GM12872 (cell line): ENCODE data around the gene MFAP3L.

ENCODE experiments used
- TF ChIP-seq, protein P1 (sequence below): IDR thresholded peaks from 3 replicates; pipeline ENCODE4 v1.5.1; 2011; ENCODE audit warnings: low read depth, mild to moderate bottlenecking, low read length, moderate library complexity; ENCODE audit not compliant: insufficient read depth

The MFAP3L gene

GRCh38 chr4:170017252-170017651 is 8.9 kb downstream of the MFAP3L start:
- TF ChIP-seq, protein P1, sequence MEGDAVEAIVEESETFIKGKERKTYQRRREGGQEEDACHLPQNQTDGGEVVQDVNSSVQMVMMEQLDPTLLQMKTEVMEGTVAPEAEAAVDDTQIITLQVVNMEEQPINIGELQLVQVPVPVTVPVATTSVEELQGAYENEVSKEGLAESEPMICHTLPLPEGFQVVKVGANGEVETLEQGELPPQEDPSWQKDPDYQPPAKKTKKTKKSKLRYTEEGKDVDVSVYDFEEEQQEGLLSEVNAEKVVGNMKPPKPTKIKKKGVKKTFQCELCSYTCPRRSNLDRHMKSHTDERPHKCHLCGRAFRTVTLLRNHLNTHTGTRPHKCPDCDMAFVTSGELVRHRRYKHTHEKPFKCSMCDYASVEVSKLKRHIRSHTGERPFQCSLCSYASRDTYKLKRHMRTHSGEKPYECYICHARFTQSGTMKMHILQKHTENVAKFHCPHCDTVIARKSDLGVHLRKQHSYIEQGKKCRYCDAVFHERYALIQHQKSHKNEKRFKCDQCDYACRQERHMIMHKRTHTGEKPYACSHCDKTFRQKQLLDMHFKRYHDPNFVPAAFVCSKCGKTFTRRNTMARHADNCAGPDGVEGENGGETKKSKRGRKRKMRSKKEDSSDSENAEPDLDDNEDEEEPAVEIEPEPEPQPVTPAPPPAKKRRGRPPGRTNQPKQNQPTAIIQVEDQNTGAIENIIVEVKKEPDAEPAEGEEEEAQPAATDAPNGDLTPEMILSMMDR, result no peak

- TF ChIP-seq, protein P1, result no peak
These were observed 10.9 kb downstream of the MFAP3L start for GRCh38 chr4:170015285-170015684.

GRCh38 chr4:170014359-170015011 is 11.7 kb downstream of the MFAP3L start:
- TF ChIP-seq, protein P1, result no peak

- TF ChIP-seq, protein P1, result no peak
These were observed 13.6 kb downstream of the MFAP3L start for GRCh38 chr4:170012629-170012958.

DNA sequence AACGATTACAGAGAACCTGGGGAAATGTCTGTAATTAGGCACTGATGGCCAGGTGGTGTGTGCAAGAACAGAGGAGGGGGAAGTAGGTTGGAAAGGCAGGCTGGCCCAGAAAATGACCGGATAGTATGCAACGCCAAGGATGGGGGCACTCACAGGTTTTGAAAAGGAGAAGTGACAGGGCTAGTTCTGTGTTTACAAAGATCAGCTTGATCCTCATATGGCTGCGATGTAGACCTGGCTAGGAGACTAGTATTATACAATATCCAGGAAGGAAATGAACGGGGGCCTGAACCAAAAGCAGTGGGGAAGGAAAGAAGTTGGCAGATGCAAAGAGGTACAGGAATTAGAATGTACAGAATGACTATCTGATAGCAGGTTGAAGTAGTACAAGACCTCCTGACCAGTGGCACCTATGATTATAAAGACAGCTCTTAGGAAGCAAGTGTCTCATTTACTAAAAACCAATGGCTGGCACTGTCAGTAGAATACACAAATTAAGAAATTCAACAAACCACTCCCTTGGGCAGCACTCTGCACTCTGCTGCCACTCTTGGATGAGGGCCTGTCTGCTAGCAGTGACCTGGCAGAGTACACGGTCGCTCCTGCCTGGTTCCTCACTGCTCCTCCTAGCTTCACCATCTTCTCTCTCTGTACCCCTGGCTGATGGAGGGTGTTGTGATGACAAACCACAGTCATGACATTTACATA is 14.1 kb downstream of the MFAP3L start:
- TF ChIP-seq, protein P1, result no peak

DNA sequence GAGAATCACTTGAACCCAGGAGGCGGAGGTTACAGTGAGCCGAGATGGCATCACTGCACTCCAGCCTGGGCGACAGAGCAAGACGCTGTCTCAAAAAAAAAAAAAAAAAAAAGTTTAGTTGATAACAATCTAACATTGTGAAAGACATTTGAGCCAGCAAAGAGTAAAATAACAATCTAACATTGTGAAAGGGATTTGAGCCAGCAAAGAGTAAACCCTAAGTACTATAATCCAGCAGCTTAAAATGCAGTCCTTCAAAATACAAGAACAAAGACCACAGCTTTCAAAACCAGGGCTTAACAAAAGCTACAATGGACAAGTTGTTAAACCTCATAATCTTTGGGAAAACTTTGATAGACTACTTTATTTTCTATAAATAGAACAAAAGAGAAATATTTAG is 16.9 kb downstream of the MFAP3L start:
- TF ChIP-seq, protein P1, result no peak

DNA sequence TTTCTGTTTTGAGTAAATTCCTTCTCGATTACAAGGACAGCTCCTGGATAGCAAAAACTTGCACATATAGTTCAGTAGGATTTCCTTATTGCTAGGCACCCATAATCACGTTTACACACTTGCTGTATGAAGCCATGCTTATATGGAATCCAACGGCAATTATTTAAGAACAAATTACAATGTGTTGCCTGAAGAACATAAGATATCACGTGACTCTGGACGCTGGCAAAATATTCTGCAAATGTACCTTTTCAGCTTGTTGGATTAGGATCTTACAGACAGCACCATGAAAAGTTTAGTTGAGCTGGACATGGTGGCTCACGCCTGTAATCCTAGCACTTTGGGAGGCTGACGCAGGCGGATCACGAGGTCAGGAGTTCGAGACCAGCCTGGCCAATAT is 17.4 kb downstream of the MFAP3L start:
- TF ChIP-seq, protein P1, result no peak
